HG02973 (cell line): ENCODE data around the gene FAM78A.
"Not testable (repeated sequence)": the region's sequence is repeated elsewhere in the genome, so short reads cannot be mapped to it uniquely, and the experiment has no call there.

ENCODE experiments used
- ATAC-seq: cut with Tn5 transposase; IDR thresholded peaks from one replicate; pipeline ENCODE4 v1.9.1; 2021; ENCODE audit warnings: moderate library complexity; ENCODE audit not compliant: unreplicated experiment

FAM78A gene

GRCh38 chr9:131282688-131283422, 6.5 kb upstream of the FAM78A start:
- ATAC-seq, result no peak

- no peak for ATAC-seq
These were observed 5.9 kb upstream of the FAM78A start for GRCh38 chr9:131282175-131282574.

DNA sequence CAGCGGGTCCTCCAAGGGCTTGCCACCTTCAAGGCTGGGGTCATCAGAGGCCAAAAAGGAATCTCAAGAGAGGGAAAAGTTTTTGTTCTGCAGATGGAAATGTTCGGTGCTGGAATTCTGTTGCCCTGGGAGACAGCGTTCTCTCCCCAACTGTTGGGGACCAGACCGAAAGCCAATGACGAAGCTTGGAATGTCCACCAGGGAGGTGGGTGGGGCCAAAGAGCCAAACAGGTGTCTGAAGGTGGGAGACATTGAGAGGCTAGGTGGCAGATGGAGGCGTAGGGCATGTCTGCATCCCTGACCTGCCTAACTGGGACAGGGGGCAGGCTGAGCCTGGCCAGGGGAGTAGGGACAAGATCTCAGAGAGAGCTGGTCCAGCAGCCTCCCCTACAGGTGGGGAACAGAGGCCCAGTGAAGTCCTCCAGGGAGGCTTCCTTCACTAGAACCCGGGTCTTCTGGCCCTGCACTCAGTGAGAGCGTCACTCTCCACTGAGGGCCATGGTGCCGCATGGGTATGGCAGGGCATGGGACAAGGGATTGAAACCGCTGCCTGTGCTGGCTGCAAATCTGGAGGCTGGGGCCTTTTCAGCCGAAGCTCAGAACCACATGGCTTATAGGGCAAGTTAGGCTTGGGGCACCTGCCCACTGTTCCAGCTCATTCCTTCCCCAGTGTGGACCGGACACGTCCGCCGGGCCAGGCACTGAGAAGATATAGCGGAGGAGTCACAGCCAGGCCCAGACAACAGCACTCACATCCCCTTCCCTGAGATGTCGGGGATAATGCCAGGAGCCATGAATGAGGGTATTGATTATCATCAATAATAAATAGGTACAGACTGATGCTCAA, 5.0 kb upstream of the FAM78A start:
- no peak for ATAC-seq

DNA sequence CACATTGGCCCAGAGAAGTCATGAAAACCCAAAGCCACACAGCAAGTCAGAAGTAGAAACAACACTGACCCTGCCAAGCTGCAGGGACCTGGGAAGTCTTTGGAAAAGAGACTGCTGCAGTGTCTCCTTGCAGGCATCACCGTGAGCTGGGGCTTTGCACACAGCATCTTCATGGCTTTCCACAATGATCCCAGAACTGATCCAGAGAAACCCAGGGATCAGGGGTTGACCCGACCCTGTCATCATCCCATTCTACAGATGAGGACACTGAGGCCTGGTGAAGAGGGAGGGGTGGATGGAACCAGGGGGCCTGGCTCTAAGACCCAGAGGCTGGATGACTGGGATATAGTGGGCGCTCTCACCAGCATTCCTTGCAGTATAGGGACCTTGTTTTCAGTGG, 4.3 kb upstream of the FAM78A start:
- no peak for ATAC-seq

GRCh38 chr9:131279863-131280570, 3.7 kb upstream of the FAM78A start:
- no peak for ATAC-seq

GRCh38 chr9:131279196-131279862, 3.0 kb upstream of the FAM78A start:
- no peak for ATAC-seq

- ATAC-seq, result no peak
These were observed 2.4 kb upstream of the FAM78A start for GRCh38 chr9:131278702-131279111.

GRCh38 chr9:131277910-131278701, 1.8 kb upstream of the FAM78A start:
- ATAC-seq, result no peak

DNA sequence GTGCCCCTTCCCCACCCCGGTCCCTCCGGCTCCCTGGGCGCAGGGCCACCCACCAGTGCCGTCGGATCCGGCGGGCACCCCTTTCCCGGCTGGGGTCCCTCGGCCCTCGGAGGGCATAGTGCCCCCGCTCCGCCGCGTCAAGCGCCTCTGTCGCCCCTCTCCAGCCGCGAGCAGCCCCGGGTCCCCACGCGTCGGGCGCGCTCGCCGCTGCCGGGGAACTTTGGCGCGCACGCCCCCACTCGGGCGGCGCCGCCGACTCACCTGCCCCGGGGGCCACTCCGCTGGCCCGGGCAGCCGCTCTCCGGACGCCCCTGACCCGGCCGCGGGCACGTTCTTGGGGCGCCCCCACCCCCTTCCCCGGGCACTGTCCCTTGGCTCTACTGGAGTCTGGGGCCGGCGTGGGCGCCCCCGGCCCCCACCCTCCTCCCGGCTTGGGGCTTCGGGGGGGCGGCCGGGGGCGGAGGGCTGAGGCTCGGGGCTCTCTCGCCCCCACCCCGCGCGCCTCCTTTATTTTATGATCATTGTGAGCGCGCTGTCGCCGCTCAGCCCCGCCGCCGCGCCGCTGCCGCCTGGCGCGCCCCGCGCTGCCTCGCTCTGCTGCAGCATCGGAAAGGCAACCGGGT, 1.1 kb upstream of the FAM78A start:
- ATAC-seq, result no peak

DNA sequence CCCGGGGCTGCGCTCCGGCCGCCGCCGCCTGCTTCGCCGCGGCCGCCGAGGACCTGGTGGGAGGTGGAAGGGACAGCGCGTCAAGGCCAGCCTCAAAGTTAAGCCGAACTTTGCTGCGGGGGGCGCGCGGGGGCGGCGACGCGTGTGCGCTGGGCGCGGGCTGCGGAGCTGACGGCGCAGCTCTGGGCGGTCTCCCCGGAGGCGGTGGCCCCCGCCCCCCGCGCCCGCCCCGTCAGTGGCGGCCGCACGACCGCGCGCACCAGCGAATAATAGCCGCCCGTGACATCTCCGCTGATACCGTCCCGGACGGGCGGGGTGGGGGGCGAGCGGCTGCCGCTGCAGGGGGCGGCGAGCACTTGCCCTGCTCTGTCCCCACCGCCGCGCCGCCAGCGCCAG, 579 bp upstream of the FAM78A start:
- no peak for ATAC-seq

DNA sequence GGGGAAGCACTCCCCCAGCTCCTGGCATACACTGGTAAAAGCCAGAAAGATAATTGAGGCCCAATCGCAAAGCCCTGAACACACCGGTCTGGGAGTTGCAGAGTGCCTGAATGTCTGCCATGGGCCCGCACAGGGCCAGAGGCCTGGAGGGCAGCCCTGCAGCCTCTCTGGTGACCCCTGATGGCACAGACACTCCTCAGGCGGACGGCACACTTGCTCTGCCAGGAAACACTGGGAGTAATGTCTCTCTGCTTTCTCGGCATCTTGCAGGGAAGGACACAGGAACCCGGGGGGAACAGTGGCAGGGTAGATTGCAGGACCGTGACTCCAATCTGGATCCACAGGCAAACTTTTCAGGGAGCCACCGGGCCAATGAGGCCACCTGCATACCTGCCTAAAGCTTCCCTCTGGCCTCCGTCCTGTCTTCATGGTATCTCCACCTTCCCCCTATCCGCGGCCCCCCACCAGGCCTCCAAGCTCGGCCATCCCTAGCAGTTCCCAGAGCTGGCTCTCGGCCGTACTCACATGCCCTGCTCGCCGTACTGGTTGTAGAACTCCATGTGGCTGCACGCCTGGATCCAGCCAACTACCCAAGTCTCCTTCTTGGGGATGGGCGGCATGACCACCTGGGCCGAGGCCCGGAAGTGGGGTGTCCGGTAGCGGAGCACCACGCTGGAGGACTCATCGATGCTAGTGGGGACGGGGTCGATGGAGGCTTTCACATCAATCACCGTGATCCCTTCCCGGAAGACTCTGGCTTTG, 797 bp downstream of the FAM78A start:
- ATAC-seq, result no peak

GRCh38 chr9:131274674-131275331, 1.5 kb downstream of the FAM78A start:
- no peak for ATAC-seq

DNA sequence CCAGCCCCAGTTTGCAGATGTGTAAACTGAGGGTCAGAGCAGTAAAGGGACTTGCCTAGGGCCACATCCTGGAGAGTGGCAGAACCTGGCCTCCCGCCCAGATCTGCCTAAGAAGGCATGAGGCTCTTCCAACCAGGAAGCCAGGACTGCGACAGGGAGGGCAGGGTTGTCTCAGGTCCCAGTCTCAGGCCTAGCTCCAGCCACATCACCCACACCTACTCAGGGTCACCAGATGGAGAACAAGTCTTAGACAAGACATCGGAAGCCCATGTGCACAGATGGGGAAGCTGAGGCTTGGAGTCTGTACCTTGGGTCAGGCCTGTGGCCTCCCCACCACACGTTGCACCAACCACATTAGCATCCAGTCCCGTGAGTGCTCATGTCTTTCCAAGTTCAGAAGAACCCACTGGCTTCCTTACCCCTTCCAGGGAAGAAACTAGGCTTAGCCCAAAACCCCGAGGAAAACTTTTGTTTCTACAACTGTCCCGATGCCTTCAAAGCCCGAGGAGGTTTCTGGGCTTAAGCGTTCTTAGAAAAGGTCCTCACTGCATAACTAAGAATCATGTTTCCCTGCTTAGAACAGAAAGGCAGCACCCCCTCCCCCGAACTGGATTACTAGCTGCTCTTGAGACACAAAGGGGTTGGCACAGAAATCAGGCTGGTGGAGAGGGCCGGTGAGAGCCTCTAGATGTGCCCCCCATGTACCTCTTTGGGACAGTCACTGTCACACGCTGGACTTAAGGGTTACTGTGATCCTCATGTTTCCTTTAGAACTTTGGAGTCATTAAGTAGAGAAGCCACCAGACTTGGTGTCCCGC, 2.2 kb downstream of the FAM78A start:
- ATAC-seq, result no peak

- ATAC-seq, result no peak
These were observed 3.0 kb downstream of the FAM78A start for GRCh38 chr9:131273146-131273855.

GRCh38 chr9:131272212-131272611, 4.1 kb downstream of the FAM78A start:
- no peak for ATAC-seq

DNA sequence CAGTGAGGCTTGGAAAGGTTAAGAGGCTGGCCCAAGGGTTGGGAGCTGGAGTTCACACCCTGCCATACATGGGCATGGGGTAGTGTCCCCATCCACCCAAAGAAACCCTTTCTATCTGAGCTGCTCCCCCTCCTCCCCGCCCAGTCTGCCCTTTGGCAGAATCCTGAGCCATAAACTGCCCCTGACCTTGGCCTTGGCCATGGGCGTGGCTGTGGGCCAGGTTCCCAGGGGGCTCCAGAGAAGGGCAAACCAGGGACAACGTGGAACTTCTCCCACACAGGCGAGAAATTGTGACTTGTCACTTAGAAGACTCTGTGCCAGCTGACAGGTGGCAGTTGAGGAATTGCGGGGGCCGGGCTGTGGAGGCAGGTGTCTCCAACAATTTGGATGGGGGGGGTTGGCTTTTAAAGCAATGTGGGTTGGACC, 4.8 kb downstream of the FAM78A start:
- ATAC-seq, result no peak

- not testable (repeated sequence) for ATAC-seq
These were observed 5.4 kb downstream of the FAM78A start for GRCh38 chr9:131271016-131271273.
